ENCODE measurements around the gene TFF1. TPM values are rescaled to one million over a fixed set of nuclear protein-coding genes. Genes with fewer than 3 reads are reported as not detected.

Gene TFF1
- total RNA-seq, 1 experiment from 2014 or later = not detected

GRCh38 chr21:42319851-42320572, 46.3 kb downstream of the TFF1 start:
- H3K36me3 Mint-ChIP-seq (ENCODE audit: insufficient read depth, unreplicated experiment) = no peaks in the 10 kb centered on the region
- no peak for DNase-seq (ENCODE audit: unreplicated experiment)
- intact Hi-C loops (cut with micrococcal nuclease) = no loop called here
- peaks cover 48% of the 10 kb centered on the region for H3K27me3 Mint-ChIP-seq (ENCODE audit: insufficient read depth, unreplicated experiment)
- no peaks in the 10 kb centered on the region for H3K9me3 Mint-ChIP-seq (ENCODE audit: unreplicated experiment)
- H3K4me1 Mint-ChIP-seq (ENCODE audit: insufficient read depth, unreplicated experiment) = no peaks in the 10 kb centered on the region
- H3K27ac Mint-ChIP-seq (ENCODE audit: low read depth, unreplicated experiment) = no peak overlapping the region
- no peak overlapping the region for H3K4me3 Mint-ChIP-seq (ENCODE audit: unreplicated experiment)
- POLR2A ChIA-PET = no interaction called here
- CTCF ChIA-PET = interaction anchor here (0.5 kb wide), 1 partner anchor 8 kb away, joined by 3 read pairs; no protein-coding TSS in a partner anchor
- BruUV-seq (replicated peaks) = no TSS peak
- no peak for TF ChIP-seq CTCF (IDR thresholded peaks at IDR 0.05; ENCODE audit: unreplicated experiment)

- no TSS peak for BruUV-seq (replicated peaks)
- no peaks in the 10 kb centered on the region for H3K9me3 Mint-ChIP-seq (ENCODE audit: unreplicated experiment)
These were observed 47.0 kb downstream of the TFF1 start for GRCh38 chr21:42319376-42319775.

GRCh38 chr21:42317826-42318746, 48.2 kb downstream of the TFF1 start:
- no peak overlapping the region for H3K27ac Mint-ChIP-seq (ENCODE audit: low read depth, unreplicated experiment)
- peaks cover 29% of the 10 kb centered on the region for H3K27me3 Mint-ChIP-seq (ENCODE audit: insufficient read depth, unreplicated experiment)
- no peak for DNase-seq (ENCODE audit: unreplicated experiment)
- H3K4me3 Mint-ChIP-seq (ENCODE audit: unreplicated experiment) = no peak overlapping the region
- H3K9me3 Mint-ChIP-seq (ENCODE audit: unreplicated experiment) = no peaks in the 10 kb centered on the region
- no peaks in the 10 kb centered on the region for H3K36me3 Mint-ChIP-seq (ENCODE audit: insufficient read depth, unreplicated experiment)
- CTCF ChIA-PET = interaction anchor here (0.7 to 1.0 kb wide), 2 partner anchors 8 to 173 kb away, joined by 3 to 4 read pairs; no protein-coding TSS in a partner anchor
- H3K4me1 Mint-ChIP-seq (ENCODE audit: insufficient read depth, unreplicated experiment) = no peaks in the 10 kb centered on the region
- no peak for TF ChIP-seq CTCF (IDR thresholded peaks at IDR 0.05; ENCODE audit: unreplicated experiment)
- intact Hi-C loops (cut with micrococcal nuclease) = no loop called here
- no TSS peak for BruUV-seq (replicated peaks)
- POLR2A ChIA-PET = interaction anchor here (0.7 to 1.0 kb wide), 3 partner anchors 13 to 81 kb away, joined by 3 read pairs; no protein-coding TSS in a partner anchor

More at GRCh38 chr21:42319376-42319775, 47.0 kb downstream of the TFF1 start:
- H3K36me3 Mint-ChIP-seq (ENCODE audit: insufficient read depth, unreplicated experiment) = no peaks in the 10 kb centered on the region
- DNase-seq (ENCODE audit: unreplicated experiment) = no peak
- intact Hi-C loops (cut with micrococcal nuclease) = no loop called here
- H3K27me3 Mint-ChIP-seq (ENCODE audit: insufficient read depth, unreplicated experiment) = peaks cover 42% of the 10 kb centered on the region
- ChIA-PET CTCF (interaction anchor here (0.5 kb wide), 1 partner anchor 9 kb away, joined by 3 read pairs; no protein-coding TSS in a partner anchor), POLR2A (no interaction called here)
- H3K4me3 Mint-ChIP-seq (ENCODE audit: unreplicated experiment) = no peak overlapping the region
- no peaks in the 10 kb centered on the region for H3K4me1 Mint-ChIP-seq (ENCODE audit: insufficient read depth, unreplicated experiment)
- H3K27ac Mint-ChIP-seq (ENCODE audit: low read depth, unreplicated experiment) = no peak overlapping the region
- no peak for TF ChIP-seq CTCF (IDR thresholded peaks at IDR 0.05; ENCODE audit: unreplicated experiment)

GRCh38 chr21:42317341-42317741, 49.0 kb downstream of the TFF1 start:
- POLR2A ChIA-PET = interaction anchor here (0.7 kb wide), 2 partner anchors 14 to 68 kb away, joined by 3 read pairs; no protein-coding TSS in a partner anchor
- intact Hi-C loops (cut with micrococcal nuclease) = no loop called here
- CTCF ChIA-PET = interaction anchor here (0.7 to 1.0 kb wide), 3 partner anchors 9 to 172 kb away, joined by 3 to 4 read pairs (median 3); no protein-coding TSS in a partner anchor
- no peaks in the 10 kb centered on the region for H3K36me3 Mint-ChIP-seq (ENCODE audit: insufficient read depth, unreplicated experiment)
- no peak for DNase-seq (ENCODE audit: unreplicated experiment)
- no peak overlapping the region for H3K27ac Mint-ChIP-seq (ENCODE audit: low read depth, unreplicated experiment)
- no peak overlapping the region for H3K4me3 Mint-ChIP-seq (ENCODE audit: unreplicated experiment)
- H3K4me1 Mint-ChIP-seq (ENCODE audit: insufficient read depth, unreplicated experiment) = no peaks in the 10 kb centered on the region
- H3K9me3 Mint-ChIP-seq (ENCODE audit: unreplicated experiment) = no peaks in the 10 kb centered on the region
- H3K27me3 Mint-ChIP-seq (ENCODE audit: insufficient read depth, unreplicated experiment) = peaks cover 22% of the 10 kb centered on the region
- no TSS peak for BruUV-seq (replicated peaks)
- TF ChIP-seq CTCF (IDR thresholded peaks at IDR 0.05; ENCODE audit: unreplicated experiment) = no peak
